Mammary epithelial cell (primary cell): ENCODE measurements around the gene ALK.

Experiments used
- CTCF ChIP-seq, 2 donors: IDR thresholded peaks in 1 of 2; conservative IDR thresholded peaks in 1 of 2; 2 replicates each; pipeline ENCODE4 v1.5.1; 2011 to 2012; ENCODE audit warnings: inconsistent platforms in 2 of 2, low read length in 2 of 2, mild to moderate bottlenecking in 2 of 2, control low read depth in 1 of 2, low read depth in 1 of 2; ENCODE audit not compliant: insufficient read depth in 1 of 2; ENCODE audit errors: extremely low read depth in 1 of 2
- EZH2 ChIP-seq: IDR thresholded peaks from 2 replicates; pipeline ENCODE4 v1.6.1; 2012; ENCODE audit warnings: low read length, inconsistent platforms, borderline replicate concordance

DNA sequence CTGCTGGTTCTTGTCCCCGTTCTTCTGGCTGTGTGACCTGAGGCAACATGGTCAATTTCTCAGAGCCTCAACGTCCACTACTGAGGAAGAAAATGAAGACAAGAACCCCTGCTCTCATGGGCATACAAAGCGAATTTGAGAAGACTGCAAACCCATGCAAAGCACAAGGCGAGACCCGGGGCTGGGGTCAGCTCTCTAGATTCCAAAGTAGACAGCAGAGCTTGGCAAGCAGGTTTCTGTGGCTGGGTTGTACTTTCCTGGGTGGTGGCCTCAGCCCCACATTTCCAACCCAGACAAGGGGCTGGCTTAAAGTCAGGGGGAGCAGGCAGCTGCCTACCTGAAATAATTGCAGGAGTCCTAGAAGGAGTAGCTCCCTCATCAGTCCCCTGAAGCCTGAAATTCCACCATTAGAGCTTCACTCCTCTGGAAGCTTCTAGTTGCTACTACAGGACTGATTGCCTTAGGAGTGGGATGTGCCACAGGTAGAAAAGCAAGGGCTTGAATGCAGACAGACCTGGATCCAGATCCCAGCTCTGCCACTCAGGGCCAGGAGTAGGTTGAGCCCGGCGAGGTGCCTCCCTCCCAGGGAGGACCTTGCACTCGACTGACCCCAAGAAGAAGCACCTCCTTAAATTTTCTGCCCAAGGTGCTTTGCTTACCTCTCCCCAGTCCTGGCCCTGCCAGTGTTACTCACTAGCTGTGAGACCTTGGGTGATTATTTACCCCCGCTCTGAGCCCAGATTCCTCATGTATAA lies 678.6 kb downstream of the ALK start:
- TF ChIP-seq CTCF (conservative IDR thresholded peaks at IDR 0.05 in 1 of 2, IDR thresholded peaks at IDR 0.05 in 1 of 2; ENCODE audit: extremely low read depth in 1 of 2, insufficient read depth in 1 of 2, low read depth in 1 of 2, low read length in 2 of 2) (no peak), EZH2 (no peak)
